ENCODE measurements around the gene LRPAP1. TPM values are rescaled to one million over a fixed set of nuclear protein-coding genes. Genes with fewer than 3 reads are reported as not detected.
A peak's percentile ranks its signal among the peaks of the same experiment; 100 is the strongest.
"Not testable (repeated sequence)": the region's sequence is repeated elsewhere in the genome, so short reads cannot be mapped to it uniquely, and the experiment has no call there.

Gene LRPAP1
- total RNA-seq = 100 to 1,000 TPM; 168 to 320 (median 259) TPM

GRCh38 chr4:3531879-3532750 is at the start of gene LRPAP1:
LRPAP1 (minus strand) TSS chr4:3532422; CDS start chr4:3532412, 10 bp downstream.
- H3K27me3 ChIP-seq = no peaks in the 10 kb centered on the region
- intact Hi-C loops (cut with DNase I) = no loop called here
- TF ChIP-seq POLR2A (IDR thresholded peaks at IDR 0.05) = peak; percentile 83 to 97
- no peak for TF ChIP-seq CTCF (IDR thresholded peaks at IDR 0.05)
- WGBS, 2 donors = 0 to 1% methylated on average over 23 to 46 of the region's 84 CpGs
- peak within 1 kb of the TSS in 2 of 3 donors; percentile 21 to 44 for H3K27ac ChIP-seq
- peak within 1 kb of the TSS; percentile 78 to 90 (median 87) for H3K4me3 ChIP-seq (replicated peaks in 1 of 3)
- peak; percentile 93 for DNase-seq
- H3K4me1 ChIP-seq = peaks cover 20 to 22% of the 10 kb centered on the region in 2 donors
- H3K36me3 ChIP-seq = peaks cover 0 to 3% of the 10 kb centered on the region in 2 donors
- no peaks in the 10 kb centered on the region for H3K9me3 ChIP-seq

DNA sequence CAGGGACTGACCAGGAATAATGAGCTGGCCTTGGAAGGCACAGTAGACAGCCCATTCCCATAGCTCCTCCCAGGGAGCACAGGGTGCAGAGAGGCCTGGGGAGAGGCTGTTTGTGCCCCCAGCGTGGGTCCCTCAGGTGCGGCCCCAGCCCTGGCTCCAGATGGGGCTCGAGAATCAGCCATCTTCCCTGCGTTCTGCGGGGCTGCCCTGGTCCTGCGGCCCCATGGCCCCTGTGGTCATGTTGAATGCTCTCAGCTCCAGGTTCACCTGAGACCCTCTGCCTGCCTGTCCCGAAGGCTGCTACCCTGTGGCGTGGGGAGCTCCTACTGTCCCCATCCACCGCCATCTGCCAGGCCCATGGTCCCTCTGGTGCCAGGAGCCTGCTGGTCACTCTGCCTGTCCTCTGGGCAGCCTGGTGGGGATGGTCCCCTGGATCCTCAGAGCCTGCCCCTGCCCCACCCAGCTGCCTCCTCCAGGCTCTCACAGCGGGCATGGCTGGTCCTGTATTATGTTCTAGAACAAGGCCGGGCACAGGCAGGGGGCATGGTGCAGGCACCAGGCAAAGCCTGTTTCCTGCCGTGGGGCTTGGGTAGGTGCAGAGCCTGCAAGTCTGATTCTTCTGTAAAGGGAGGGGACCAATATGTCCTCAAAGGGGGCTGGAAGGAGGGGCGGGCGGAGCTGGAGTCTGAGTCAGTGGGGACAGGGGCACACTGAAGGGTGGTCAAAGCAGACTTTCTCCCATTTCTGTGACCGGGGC is 49.3 kb upstream of the LRPAP1 start:
- H3K9me3 ChIP-seq, DNase-seq: not testable (repeated sequence)
- WGBS, 2 donors = 91 to 92% methylated on average over 5 to 10 of the region's 15 CpGs

DNA sequence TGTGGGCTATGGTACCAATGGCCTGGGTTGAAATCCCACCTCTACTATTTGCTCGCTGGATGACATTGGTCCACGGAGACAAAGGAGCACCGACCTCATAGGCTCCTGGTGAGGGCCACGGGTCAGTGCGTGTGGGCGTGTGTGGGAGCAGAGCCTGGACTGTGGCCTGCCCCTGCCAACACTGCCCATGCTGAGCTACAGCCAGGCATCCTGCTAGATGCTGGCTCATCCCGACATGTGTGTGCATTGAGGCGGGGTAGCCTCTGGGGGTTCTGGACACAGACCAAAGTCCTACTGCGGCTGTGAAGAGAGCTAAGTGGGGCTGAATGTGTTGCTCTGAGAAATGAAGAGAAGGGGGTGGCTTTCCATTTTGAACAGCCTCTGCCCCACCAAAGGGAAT is 48.6 kb upstream of the LRPAP1 start:
- DNase-seq; intact Hi-C loops (cut with DNase I); H3K4me3 ChIP-seq (replicated peaks in 1 of 3); H3K27me3 ChIP-seq; H3K9me3 ChIP-seq; H3K4me1 ChIP-seq; H3K36me3 ChIP-seq; H3K27ac ChIP-seq: not testable (repeated sequence)
- WGBS, 2 donors = 92 to 94% methylated on average over 9 of the region's 9 CpGs

More for the DNA sequence above, 49.3 kb upstream of the LRPAP1 start:
- intact Hi-C loops (cut with DNase I); H3K27ac ChIP-seq; H3K27me3 ChIP-seq; H3K4me3 ChIP-seq (replicated peaks in 1 of 3); H3K4me1 ChIP-seq; H3K36me3 ChIP-seq: not testable (repeated sequence)

DNA sequence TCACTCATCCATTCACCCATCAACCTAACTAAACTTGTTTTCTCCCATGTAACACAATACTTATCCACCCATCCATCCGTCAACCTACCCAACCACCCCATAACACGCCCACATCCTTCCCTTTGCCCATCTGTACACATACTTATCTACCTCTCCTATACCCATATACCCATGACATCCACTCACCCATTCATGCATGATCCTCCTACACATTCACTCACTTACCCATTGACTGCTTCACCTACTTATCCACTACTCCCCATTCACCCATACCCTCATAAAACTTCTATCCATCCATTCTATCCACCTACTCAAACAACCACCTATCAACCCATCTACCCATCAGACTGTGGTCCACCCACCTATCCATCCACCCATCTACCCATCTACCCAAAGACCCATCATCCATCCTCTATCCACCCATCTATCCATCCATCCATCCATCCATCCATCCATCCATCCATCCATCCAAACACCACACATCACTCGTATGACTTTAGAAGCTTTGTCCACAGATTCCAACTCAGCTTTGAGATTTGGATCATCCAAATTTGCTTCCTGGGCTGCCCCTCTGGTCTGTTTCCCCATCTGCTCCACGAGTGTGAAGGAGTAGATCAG is 46.4 kb upstream of the LRPAP1 start:
- WGBS, 2 donors = 53 to 66% methylated on average over 4 of the region's 4 CpGs
- H3K36me3 ChIP-seq; H3K27me3 ChIP-seq; H3K4me1 ChIP-seq; H3K27ac ChIP-seq; H3K4me3 ChIP-seq (replicated peaks in 1 of 3); intact Hi-C loops (cut with DNase I); DNase-seq; H3K9me3 ChIP-seq: not testable (repeated sequence)

DNA sequence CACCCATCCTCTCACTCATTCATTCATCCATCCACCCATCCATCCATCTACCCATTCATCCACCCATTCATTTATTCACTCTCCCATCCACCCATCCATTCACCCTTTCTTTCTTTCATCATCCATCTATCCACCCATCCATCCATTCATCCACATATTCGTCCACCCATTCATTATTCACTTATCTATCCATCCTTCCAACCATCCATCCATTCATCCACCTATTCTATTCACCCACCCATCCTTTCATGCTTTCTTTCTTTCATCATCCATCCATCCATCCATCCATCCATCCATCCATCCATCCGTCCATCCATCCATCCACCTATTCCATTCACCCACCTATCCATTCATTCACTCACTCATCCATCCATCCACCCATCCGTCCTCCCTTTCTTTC is 45.8 kb upstream of the LRPAP1 start:
- H3K27me3 ChIP-seq; H3K9me3 ChIP-seq; H3K27ac ChIP-seq; DNase-seq; intact Hi-C loops (cut with DNase I); H3K36me3 ChIP-seq; H3K4me1 ChIP-seq; H3K4me3 ChIP-seq (replicated peaks in 1 of 3): not testable (repeated sequence)
- WGBS, 2 donors = 87% methylated on average over 3 of the region's 3 CpGs

- H3K4me1 ChIP-seq; DNase-seq; intact Hi-C loops (cut with DNase I); H3K4me3 ChIP-seq (replicated peaks in 1 of 3); H3K27me3 ChIP-seq; H3K27ac ChIP-seq; H3K36me3 ChIP-seq; H3K9me3 ChIP-seq: not testable (repeated sequence)
- WGBS, 2 donors = 58 to 62% methylated on average over 5 to 11 of the region's 11 CpGs
These were observed 45.1 kb upstream of the LRPAP1 start for GRCh38 chr4:3577208-3577892.

DNA sequence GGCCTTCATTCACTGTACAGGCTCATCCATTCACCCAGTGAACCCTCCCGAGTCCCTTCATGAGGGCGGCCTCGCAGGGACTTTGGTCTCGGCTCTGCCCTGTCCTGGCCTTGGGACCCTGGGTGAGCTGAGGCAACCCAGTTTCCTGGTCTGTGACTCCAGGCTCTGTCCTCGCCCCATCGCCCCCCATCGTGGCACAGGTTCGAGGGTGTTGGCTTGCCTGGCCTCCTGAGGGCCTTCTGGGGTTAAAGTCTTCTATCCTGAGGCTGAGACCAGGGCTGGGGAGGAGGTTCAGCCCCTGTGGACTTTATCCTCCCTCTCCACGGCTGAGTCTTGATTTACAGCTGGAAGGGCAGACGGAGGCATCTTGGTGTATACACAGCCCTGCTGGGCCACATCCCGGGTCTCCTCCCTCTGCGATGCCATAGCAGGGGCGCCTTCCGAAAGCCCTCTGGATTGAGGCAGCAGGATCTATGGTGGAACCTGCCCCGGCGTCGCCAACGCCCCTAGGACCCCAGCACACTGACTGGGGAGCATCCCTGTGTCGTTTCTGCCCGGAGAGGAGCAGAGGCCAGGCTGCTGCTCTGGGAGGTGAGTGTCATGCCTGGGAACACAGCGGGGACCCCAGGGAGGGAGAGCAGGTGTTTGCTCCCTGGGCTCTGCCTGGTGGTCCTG is 44.4 kb upstream of the LRPAP1 start:
- DNase-seq; H3K4me1 ChIP-seq; H3K27ac ChIP-seq; H3K9me3 ChIP-seq; H3K27me3 ChIP-seq; intact Hi-C loops (cut with DNase I); H3K36me3 ChIP-seq; H3K4me3 ChIP-seq (replicated peaks in 1 of 3): not testable (repeated sequence)
- 84 to 87% methylated on average over 12 to 19 of the region's 21 CpGs for WGBS, 2 donors

DNA sequence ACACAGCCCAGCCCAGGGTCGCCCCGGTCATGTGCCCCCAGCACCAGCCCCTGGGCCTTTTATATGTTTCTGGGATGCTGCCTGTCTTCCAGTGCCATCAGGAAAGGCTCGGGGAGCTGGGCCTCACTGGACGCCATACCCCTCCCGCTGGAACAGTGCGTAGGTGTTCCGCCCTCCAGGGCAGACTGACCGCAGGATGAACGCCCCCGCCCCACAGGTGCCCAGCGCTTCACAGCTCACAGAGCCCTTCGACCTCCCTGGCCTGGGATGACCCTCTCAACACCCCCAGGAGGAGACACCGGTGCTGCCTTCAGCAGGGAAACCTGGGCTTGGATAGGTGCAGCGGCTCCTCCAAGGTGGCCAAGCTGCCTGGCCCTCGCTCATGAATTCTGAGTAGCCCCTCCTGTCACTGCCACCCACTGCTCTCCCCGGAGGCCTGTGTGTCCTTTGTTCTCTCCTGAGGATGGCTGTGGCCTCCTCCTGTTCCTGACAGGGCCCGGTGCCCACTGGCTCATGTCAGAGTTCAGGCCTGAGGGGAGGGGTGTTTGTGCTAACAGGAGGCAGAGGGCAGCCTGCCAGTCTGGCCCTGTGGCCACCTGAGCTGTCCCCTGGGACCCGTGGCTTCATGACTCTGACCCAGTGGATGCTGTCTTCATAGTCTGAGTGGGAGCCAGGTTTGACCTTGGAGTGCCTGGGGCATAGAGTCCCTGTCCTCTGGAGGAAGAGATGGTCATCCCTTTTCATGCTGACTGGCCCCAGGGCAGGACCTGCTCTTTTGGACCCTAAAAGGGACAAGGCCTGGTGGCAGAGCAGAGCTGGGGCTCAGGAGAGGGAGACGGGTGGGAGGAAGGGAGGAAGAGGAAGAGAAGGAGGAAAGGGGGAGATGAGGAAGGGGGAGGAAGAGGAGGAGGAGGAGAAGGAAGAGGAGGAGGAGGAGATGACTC is 43.5 kb upstream of the LRPAP1 start:
- H3K27me3 ChIP-seq; intact Hi-C loops (cut with DNase I): not testable (repeated sequence)

DNA sequence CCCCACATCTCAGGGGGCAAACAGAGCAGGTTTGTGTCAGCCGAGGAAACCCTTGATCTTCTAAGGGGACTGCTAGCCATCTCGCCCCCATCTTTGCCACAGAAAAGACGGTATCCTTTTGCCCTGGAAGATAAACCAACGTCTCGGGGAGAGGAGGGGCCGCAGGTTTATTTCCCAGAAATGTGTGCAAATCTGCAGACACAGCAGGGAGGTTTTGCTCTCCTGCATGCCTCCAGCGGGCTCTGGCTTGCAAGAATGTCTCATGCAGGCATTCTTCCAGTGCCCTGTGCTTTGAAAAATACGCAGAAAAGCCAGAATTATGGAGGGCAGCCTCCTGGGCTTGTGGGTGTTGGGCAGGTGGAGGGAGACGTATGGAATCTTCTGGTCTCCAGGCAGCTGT is 42.6 kb upstream of the LRPAP1 start:
- intact Hi-C loops (cut with DNase I) = not testable (repeated sequence)

More for the DNA sequence above, 43.5 kb upstream of the LRPAP1 start:
- WGBS, 2 donors = 76 to 82% methylated on average over 9 to 16 of the region's 19 CpGs
- not testable (repeated sequence) for H3K27ac ChIP-seq; H3K4me1 ChIP-seq; DNase-seq; H3K9me3 ChIP-seq; H3K4me3 ChIP-seq (replicated peaks in 1 of 3); H3K36me3 ChIP-seq

GRCh38 chr4:3574346-3574745 is 42.1 kb upstream of the LRPAP1 start:
- H3K4me1 ChIP-seq = not testable (repeated sequence)

More for the DNA sequence above, 42.6 kb upstream of the LRPAP1 start:
- H3K4me1 ChIP-seq; H3K36me3 ChIP-seq; H3K27ac ChIP-seq; H3K27me3 ChIP-seq; DNase-seq; H3K9me3 ChIP-seq; H3K4me3 ChIP-seq (replicated peaks in 1 of 3): not testable (repeated sequence)
- 82 to 87% methylated on average over 8 to 9 of the region's 9 CpGs for WGBS, 2 donors

More at GRCh38 chr4:3574346-3574745, 42.1 kb upstream of the LRPAP1 start:
- 88 to 92% methylated on average over 20 of the region's 20 CpGs for WGBS, 2 donors
- DNase-seq; intact Hi-C loops (cut with DNase I); H3K27ac ChIP-seq; H3K4me3 ChIP-seq (replicated peaks in 1 of 3); H3K9me3 ChIP-seq; H3K36me3 ChIP-seq; H3K27me3 ChIP-seq: not testable (repeated sequence)
